Cortex of kidney (tissue), 1 donor: ENCODE results near the gene CDCA5.

Experiments
- DNase-seq: peaks from one replicate; lab custom pipeline; 2025; lab: John Stamatoyannopoulos, UW

Gene CDCA5

DNA sequence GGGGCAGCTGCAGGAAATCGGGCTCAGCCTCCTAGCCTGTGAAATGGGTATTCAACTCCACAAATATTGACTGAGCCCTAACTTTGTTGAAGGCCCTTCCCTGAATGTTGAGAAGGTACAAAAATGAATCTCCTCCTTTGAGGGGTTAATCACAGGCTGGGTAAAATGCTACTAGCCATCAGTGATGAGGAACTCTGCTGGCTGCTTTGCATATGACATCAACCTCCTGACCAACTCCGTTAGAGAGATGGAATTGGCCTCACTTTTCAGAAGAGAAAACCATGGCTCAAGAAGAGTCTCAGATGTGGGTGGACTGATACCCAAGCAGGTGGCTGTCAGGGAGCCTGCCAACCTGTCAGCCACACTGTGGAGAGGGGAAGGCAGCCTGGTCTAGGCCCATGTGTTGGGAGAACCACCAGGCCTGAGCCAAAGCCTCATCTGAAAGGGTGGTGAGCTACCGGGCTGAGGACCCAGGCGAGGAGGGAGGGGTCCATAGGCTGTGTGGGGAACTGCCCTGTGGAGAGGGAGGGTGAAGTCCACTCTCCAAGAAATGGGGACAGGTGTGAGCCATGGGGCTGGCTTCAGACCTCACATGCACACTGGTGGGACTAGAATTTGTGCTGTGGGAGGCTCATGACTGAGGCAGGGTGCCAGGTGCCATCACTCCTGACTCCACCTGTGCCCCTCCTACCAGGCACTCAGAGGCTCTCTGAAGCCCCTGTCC lies 11.8 kb downstream of the CDCA5 start:
- no peak for DNase-seq

- DNase-seq, result no peak
Measured at GRCh38 chr11:65069217-65069616, 14.6 kb downstream of the CDCA5 start.

- DNase-seq, result no peak
Measured at GRCh38 chr11:65067446-65067845, 16.4 kb downstream of the CDCA5 start.

DNA sequence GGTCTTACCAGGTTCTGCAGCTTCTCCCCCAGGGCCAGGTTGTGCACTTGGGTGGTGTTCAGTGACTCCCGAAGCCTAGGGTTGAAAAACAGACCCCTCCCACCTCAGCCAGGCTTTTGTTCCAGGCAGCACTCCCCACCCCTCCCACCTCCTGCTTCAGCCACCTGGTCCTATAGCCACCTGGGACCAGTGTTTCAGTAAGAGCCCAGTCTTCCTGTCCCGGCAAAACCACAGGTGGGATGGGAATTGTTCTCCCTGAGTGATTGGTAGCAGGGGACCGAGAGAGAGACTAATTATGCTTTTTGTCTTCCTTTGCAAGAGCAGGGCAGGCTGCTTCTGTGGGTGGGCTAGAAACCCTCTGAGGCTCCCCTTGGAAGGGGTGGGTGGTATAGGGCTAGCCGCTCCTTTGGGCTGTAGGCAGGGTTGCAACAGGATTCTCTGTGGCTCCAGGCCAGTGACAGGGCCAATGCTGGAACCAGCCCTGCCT lies 17.0 kb downstream of the CDCA5 start:
- no peak for DNase-seq

DNA sequence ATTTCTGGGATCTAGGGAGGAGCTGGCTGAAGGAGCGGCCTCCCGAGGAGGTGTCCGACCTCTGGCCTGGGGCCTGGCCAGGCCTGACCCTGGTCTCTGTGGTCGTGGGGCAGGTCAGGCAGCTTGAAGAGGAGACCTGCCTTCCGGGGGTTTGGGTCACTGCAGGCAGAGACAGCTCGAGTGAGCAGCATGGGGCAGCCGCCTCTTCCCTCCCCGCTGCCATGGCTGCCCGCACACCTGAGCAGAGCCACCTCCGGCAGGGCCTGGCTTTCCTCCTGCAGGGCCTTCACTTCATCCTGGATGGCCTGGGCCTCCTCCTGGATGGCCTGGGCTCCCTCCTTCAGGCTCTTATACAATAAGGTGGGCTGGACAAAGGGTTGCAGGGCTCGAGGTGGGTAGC lies 17.5 kb downstream of the CDCA5 start:
- no peak for DNase-seq

DNA sequence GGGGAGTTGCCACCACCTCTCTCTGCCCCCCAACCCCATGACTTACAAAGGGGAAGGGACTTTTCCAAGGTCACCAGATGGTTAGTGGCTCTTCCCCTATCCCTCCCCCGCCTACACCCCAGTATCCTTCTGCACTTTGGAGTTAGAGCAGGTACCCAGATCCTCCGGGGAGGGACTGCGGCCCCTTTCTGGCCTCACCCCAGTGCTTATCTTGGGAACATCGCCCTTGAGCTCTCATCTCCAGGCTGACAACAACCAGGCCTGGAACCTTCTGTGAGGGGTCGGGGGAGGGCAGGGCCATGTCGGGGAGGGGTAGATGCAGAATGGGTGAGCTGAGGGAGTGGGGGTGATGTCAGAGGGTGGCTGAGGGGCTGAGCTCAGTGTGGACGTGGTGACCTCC lies 18.0 kb downstream of the CDCA5 start:
- DNase-seq, result no peak

DNA sequence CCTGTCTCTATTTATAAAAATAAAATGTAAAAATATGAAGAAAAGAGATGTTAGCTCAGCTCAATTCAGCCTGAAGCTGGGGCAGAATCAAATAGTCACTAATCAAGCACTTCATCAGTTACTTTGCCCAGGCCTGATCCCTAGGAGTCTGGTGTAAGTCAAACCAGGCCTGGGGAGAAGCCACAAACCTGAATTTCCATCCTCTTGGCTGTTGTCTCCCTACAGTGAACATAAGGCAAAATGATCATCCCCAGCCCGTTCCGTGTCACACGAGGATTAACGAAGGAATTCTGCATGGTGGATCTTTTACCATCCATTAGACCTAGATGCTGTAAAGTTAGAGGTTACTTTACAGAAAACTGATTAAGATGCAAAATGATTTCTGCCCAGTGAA lies 19.0 kb downstream of the CDCA5 start:
- DNase-seq, result no peak

DNA sequence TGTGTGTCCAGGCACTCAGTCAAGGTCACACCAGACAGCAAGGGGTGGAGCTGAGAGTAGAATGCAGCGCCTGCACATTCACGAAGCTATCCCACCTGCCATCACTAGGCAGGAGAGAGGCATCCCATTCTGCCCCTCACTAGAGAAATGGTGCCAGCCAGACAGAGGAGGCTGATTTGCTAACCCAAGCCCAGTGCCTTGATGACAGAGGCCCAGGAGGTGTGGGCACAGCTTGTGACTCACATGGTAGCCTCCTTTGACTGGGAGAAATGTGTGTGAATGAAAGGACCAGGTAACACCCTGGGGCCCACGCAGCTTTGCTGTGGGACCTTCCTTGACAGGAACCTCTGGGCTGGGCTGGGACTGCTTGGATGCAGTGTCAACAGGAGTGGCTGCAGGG lies 20.3 kb downstream of the CDCA5 start:
- no peak for DNase-seq

- no peak for DNase-seq
Measured at GRCh38 chr11:65060913-65061408, 22.9 kb downstream of the CDCA5 start.

DNA sequence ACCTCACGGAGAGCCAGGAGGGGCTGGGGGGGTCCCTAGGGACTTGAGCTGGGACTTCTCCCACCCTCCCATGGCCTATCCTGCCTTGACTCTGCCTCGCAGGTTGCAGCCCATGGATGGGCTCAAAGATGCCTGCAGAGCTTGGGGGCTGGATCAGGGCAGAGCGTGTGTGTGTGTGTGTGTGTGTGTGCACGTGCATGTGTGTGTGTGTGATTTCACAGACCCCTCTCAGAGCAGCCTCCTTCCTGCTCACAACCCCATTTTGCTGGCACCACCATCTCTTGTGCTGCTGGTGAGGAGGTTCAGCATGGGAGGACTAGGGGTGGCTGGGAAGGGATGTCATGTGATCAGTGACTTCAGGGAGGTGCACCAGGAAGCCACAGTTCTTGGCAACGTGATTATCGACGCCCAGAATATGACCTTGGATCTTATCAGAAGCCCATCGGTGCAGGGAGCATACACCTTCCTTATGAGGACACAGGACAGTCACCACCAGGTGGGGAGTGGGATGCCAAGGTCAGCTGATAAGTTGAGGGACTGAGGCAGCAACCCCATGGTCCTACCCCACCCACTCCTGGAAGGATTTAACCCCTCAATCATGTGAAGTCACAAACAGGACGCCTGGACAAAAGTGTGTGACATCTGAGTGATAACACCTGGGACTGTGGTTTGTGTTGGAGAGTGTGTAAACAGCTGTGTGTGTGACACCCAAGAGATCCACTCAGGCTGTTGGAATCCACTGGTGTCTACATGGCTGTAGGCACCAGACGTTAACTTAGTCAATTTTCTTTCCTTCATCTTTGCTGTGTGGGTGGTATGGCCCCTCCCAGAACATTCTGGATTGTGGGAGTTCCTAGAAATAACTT lies 23.6 kb downstream of the CDCA5 start:
- DNase-seq, result no peak

- no peak for DNase-seq
Measured at GRCh38 chr11:65059523-65059922, 24.3 kb downstream of the CDCA5 start.

GRCh38 chr11:65058419-65059054 lies 25.3 kb downstream of the CDCA5 start, which contains the start of gene NAALADL1:
Gene NAALADL1, minus strand, starts transcription at chr11:65058553. Its CDS starts 32 bp downstream, at chr11:65058521.
- DNase-seq, result no peak

- DNase-seq, result no peak
Measured at GRCh38 chr11:65058012-65058411, 25.8 kb downstream of the CDCA5 start.

DNA sequence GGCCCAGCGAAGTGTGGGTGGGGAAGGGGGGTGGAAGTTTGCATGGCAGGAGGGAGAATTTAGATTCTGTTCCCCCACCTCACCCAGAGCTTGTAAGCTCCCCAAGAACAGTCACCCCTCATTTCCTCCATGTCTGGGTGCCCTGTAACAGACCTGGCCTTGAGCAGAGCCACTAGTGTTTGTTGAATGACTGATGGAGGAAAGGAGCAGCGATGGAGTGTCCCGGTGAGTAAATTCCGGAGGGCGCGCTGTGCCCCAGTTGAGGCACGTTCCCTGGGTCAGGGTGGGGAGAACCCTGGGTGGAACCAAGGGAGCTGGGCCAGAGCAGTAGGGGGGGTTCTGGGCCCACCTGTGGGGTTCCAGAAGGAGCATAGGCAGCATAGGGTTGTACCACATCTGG lies 26.3 kb downstream of the CDCA5 start:
- no peak for DNase-seq

DNA sequence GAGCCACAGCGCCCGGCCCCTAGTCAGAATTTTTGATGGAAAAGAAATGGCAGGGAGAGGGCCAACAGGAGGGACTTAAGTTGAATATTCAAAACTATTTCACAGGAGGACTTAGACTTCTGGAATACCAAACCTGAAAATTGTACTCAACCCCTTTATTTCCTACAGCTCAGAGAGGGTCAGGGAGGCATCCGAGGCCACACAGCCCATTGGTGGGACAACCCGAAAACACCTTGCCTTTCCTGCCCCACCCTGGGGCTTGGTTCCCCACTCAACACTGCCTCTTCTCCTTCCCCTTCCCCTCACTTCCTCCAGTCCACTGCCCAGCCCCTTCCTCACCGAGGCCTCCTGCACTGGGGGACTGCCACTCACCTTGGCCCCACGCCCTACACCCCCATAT lies 26.8 kb downstream of the CDCA5 start:
- no peak for DNase-seq

DNA sequence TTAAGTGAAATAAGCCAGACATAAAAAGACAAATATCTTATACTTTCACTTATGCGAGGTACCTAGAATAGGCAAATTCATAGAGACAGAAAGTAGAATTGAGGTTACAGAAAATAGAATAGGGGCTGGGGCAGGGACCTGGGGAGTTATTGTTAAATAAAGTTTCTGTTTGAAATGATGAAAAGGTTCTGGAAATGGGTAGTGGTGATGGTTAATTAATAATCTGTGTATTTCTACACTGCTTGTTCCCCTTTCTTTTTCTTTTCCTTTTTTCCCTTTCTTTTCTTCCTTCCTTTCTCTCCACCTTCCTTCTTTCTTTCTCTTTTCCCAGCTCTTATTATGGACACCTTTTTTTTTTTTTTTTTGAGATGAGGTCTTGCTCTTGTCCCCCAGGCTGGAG lies 28.3 kb downstream of the CDCA5 start:
- no peak for DNase-seq

DNA sequence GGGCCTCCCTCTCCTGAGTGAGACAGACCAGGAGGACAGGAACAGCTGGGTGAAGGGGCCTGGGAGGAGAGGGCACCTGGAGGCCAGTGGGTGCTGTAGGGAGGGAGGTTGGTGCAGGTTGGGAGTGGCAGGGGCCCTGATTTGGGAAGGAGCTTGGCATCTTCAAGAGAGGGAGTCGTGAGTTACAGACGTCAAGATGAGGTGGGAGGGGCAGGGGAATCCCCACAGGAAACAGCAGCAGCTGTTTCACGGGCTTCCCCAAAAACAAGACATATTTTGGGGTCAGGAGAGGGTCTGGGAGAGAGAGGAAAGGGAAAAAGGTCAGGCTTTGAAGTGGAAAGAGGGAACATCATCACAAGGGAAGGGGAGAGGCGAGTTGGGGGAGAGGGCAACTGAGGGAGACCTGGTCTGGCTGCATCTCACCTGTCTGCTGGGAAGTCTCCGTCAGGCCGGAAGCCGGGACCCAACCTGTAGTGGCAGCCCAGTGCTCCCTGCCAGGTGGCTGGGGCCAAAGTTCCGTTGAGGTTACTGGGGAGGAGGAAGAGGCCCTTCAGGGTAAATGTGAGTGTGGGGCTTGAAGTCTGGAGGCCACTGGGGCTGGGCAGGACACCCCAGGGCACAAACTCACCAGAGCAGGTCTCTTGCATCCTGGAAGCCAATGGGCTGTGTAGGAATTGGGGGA lies 29.9 kb downstream of the CDCA5 start:
- no peak for DNase-seq

DNA sequence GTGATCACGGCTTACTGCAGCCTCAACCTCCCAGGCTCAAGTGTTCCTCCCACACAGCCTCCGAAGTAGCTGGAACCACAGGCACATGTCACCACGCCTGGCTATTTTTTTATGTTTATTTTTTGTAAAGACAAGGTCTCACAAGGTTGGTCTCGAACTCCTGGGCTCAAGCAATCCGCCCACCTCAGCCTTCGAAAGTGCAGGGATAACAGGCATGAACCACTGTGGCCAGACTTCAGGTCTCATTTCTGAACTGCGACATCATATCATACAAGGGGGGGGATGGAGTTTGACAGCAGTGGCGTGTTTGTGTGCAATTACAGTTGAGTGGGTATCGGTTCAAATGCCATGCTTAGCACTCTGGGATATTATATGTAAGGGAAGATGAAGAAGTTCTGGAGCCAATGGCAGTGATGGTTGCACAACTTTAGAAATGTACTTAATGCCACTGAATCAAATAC lies 32.4 kb downstream of the CDCA5 start:
- no peak for DNase-seq

- no peak for DNase-seq
Measured at GRCh38 chr11:65047581-65048422, 36.0 kb downstream of the CDCA5 start.

DNA sequence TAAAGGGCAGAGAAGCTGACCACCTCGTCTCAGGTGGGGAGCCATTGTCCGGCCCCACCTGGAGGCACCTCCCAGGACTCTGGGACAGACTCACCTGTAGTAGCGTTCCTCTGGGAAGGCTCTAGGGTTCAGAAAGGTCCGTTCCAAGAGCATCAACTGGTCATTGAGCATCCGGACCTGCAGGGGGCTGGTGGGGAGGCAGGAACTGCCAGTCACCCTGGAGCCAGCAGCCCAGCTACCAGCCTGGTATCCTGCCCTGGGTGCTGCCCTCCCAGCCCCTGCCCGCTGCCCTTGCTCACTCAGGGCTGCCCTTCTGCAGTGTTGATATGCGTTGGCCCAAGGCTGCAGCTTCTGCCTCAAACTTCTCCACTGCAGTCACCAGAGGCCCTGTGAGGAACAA lies 38.1 kb downstream of the CDCA5 start:
- no peak for DNase-seq

DNA sequence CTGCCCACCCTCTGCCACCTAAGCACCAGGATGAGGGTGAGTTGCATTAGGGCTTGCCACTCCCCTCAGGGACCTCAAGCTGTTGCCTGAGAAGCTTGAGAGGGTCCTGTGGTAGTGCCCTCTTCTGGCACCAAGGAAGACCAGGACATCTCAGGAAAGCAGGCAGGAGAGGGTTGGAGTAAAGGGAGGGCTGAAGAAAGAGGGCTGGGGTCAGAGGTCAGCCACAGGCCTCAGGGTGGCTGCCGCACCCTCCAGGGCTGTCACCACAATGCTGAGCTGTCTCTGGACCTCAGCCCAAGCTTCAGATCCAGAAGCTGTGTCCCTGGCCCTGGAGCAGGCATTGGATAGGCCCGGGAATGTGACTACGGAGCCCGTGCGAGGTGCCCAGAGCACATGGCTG lies 38.8 kb downstream of the CDCA5 start:
- no peak for DNase-seq
